MCF 10A (cell line): Measurements from ENCODE around the gene GALNT9. TPM values are rescaled to one million over a fixed set of nuclear protein-coding genes. Genes with fewer than 3 reads are reported as not detected.

Experiments used
- BruUV-seq: library from RNA; stranded (reverse); fragments of 400-500 nt; replicated peaks from 2 replicates; lab custom pipeline; 2021; lab: Mats Ljungman, UMichigan
- CTCF ChIA-PET: fragments of 300-600 bp; sonication (Branson Sonifier 250); formaldehyde crosslinking; extraction: SDS; loops from one replicate; lab custom pipeline; 2021; ENCODE audit warnings: antibody characterized with exemption, inconsistent platforms; lab: Yijun Ruan, JAX
- POLR2A ChIA-PET: fragments of 300-600, 350-650 bp; sonication (Branson Sonifier 250); formaldehyde crosslinking; extraction: SDS; loops from one replicate; lab custom pipeline; 2020; ENCODE audit warnings: antibody characterized with exemption, inconsistent platforms; lab: Yijun Ruan, JAX
- DNase-seq: peaks from one replicate; pipeline ENCODE4 v3.0.0-alpha.2; 2018; ENCODE audit not compliant: unreplicated experiment
- H3K27ac Mint-ChIP-seq: one replicate; pipeline ENCODE4 v1.8.0; 2022; ENCODE audit warnings: mild to moderate bottlenecking, low read depth, mixed read lengths; ENCODE audit not compliant: unreplicated experiment
- H3K27me3 Mint-ChIP-seq: one replicate; pipeline ENCODE4 v1.8.0; 2022; ENCODE audit warnings: mixed read lengths; ENCODE audit not compliant: insufficient read depth, unreplicated experiment
- H3K36me3 Mint-ChIP-seq: one replicate; pipeline ENCODE4 v1.8.0; 2022; ENCODE audit warnings: mild to moderate bottlenecking, moderate library complexity, mixed read lengths; ENCODE audit not compliant: insufficient read depth, unreplicated experiment
- H3K4me1 Mint-ChIP-seq: one replicate; pipeline ENCODE4 v1.8.0; 2022; ENCODE audit warnings: mixed read lengths; ENCODE audit not compliant: insufficient read depth, unreplicated experiment
- H3K4me3 Mint-ChIP-seq: one replicate; pipeline ENCODE4 v1.8.0; 2022; ENCODE audit warnings: mild to moderate bottlenecking, moderate library complexity, mixed read lengths; ENCODE audit not compliant: unreplicated experiment
- H3K9me3 Mint-ChIP-seq: one replicate; pipeline ENCODE4 v1.8.0; 2022; ENCODE audit warnings: mixed read lengths; ENCODE audit not compliant: unreplicated experiment
- CTCF ChIP-seq: fragments of 200-600 bp; IDR thresholded peaks from one replicate; pipeline ENCODE4 v1.8.0; 2022; ENCODE audit warnings: antibody characterized with exemption, mild to moderate bottlenecking; ENCODE audit not compliant: unreplicated experiment
- intact Hi-C: fragments of 100-400 bp; cut with micrococcal nuclease; formaldehyde crosslinking; loops from 2 replicates; pipeline ENCODE4 v1.14.1; 2022
- total RNA-seq: library from RNA; stranded (reverse); gene quantifications from 2 replicates; pipeline ENCODE4 v1.2.3, GENCODE V29; 2022

The GALNT9 gene
- total RNA-seq, 1 experiment from 2014 or later: 4.4 TPM

GRCh38 chr12:132280406-132280805 lies 49.0 kb downstream of the GALNT9 start:
- TF ChIP-seq CTCF: no peak
- no peak overlapping the region for H3K4me3 Mint-ChIP-seq
- H3K36me3 Mint-ChIP-seq: no peaks in the 10 kb centered on the region
- no peaks in the 10 kb centered on the region for H3K9me3 Mint-ChIP-seq
- BruUV-seq: no TSS peak
- POLR2A ChIA-PET: interaction anchor here (0.6 kb wide), 1 partner anchor 25 kb away, joined by 3 read pairs; no protein-coding TSS in a partner anchor
- DNase-seq: no peak
- no peaks in the 10 kb centered on the region for H3K27me3 Mint-ChIP-seq
- CTCF ChIA-PET: no interaction called here
- H3K4me1 Mint-ChIP-seq: peaks cover 14% of the 10 kb centered on the region
- intact Hi-C loops: loop anchor here (5.0 to 10.0 kb wide), 2 partner anchors 74 to 132 kb away; no protein-coding TSS in a partner anchor
- no peak overlapping the region for H3K27ac Mint-ChIP-seq

- intact Hi-C loops: loop anchor here (5.0 to 10.0 kb wide), 2 partner anchors 75 to 132 kb away; no protein-coding TSS in a partner anchor
- Mint-ChIP-seq H3K36me3 (no peaks in the 10 kb centered on the region), H3K27me3 (no peaks in the 10 kb centered on the region), H3K9me3 (no peaks in the 10 kb centered on the region), H3K4me3 (no peak overlapping the region), H3K27ac (no peak overlapping the region), H3K4me1 (peaks cover 14% of the 10 kb centered on the region)
- no peak for DNase-seq
- POLR2A ChIA-PET: no interaction called here
- no TSS peak for BruUV-seq
- no peak for TF ChIP-seq CTCF
- CTCF ChIA-PET: no interaction called here
Measured at GRCh38 chr12:132279930-132280329, 49.5 kb downstream of the GALNT9 start.

GRCh38 chr12:132279184-132279889 lies 50.1 kb downstream of the GALNT9 start:
- Mint-ChIP-seq H3K27me3 (no peaks in the 10 kb centered on the region), H3K9me3 (no peaks in the 10 kb centered on the region), H3K4me3 (no peak overlapping the region), H3K27ac (no peak overlapping the region), H3K4me1 (peaks cover 10% of the 10 kb centered on the region), H3K36me3 (no peaks in the 10 kb centered on the region)
- ChIA-PET CTCF (no interaction called here), POLR2A (no interaction called here)
- DNase-seq: no peak
- intact Hi-C loops: no loop called here
- no TSS peak for BruUV-seq
- TF ChIP-seq CTCF: no peak

DNA sequence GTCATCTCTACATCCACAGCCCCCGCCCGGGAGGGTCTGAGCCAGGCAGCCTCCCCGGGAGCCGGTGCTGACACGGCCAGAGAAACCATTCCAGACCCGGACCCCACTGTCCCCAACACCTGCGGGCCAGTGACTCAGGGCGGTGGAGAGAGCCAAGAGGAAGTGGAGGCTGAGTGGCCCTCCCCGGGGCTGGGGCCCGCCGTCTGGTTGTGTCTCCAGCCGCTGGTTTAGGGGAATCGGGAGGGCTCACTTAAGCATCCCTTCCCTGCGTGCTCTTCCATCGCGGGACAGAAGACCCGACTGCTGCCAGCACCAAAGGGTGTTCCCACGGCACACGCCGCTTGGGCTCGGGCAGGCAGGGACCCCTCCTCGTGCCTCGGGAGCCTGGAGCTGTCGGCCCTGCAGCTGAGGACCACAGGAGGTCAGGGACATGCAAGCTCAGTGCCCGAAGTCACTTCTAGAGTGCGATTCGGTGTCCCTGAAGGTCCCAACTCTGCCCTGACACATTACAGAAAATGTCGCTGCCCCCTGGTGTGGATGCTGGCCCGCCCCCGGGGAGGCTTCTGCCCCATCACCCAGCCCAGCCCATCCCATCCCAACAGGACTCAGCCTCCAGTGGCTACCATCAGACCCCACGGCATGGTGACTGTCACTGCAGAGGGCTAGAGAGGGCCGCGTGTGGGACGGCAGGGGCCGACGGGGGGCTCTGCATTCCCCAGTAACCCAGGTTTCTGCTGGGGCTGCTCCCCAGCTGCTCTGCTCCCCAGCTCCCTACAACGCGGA lies 50.8 kb downstream of the GALNT9 start:
- CTCF ChIA-PET: no interaction called here
- POLR2A ChIA-PET: no interaction called here

More for the DNA sequence above, 50.8 kb downstream of the GALNT9 start:
- no peak for DNase-seq
- Mint-ChIP-seq H3K27ac (no peak overlapping the region), H3K4me1 (peaks cover 6% of the 10 kb centered on the region), H3K9me3 (no peaks in the 10 kb centered on the region), H3K27me3 (no peaks in the 10 kb centered on the region), H3K4me3 (no peak overlapping the region), H3K36me3 (no peaks in the 10 kb centered on the region)
- TF ChIP-seq CTCF: no peak
- BruUV-seq: no TSS peak
- intact Hi-C loops: no loop called here
